HEK293 (cell line): ENCODE data around the gene PRIMPOL.

Experiments used
- KLF1 ChIP-seq: fragments of 450-650 bp; formaldehyde crosslinking; IDR thresholded peaks from 2 replicates; pipeline ENCODE4 v1.5.1; 2016; ENCODE audit warnings: missing biosample characterization, missing genetic modification characterization
- ZNF133 ChIP-seq: fragments of 450-650 bp; formaldehyde crosslinking; IDR thresholded peaks from 2 replicates; pipeline ENCODE4 v1.5.1; 2016; ENCODE audit warnings: missing biosample characterization, missing genetic modification characterization
- ZNF274 ChIP-seq, 2 experiments: fragments of 200-500 bp in 1 of 2; fragments of 450-650 bp in 1 of 2; sonication (Bioruptor generic) in 1 of 2; formaldehyde crosslinking in 1 of 2; IDR thresholded peaks; 2 replicates each; pipeline versions ENCODE4 v1.5.1 to v1.6.1; 2014 to 2016; ENCODE audit warnings: borderline replicate concordance in 1 of 2, inconsistent platforms in 1 of 2, low read length in 1 of 2, missing biosample characterization in 1 of 2, missing genetic modification characterization in 1 of 2
- ZNF558 ChIP-seq: fragments of 450-650 bp; formaldehyde crosslinking; IDR thresholded peaks from 2 replicates; pipeline ENCODE4 v1.5.1; 2016; ENCODE audit warnings: missing biosample characterization, missing genetic modification characterization
- TF ChIP-seq, protein P1 (sequence below): fragments of 450-650 bp; formaldehyde crosslinking; IDR thresholded peaks from 2 replicates; pipeline ENCODE4 v1.5.1; 2016; ENCODE audit warnings: missing biosample characterization, missing genetic modification characterization

GRCh38 chr4:184688447-184688846 lies 38.9 kb downstream of the PRIMPOL start:
- TF ChIP-seq ZNF558 (tag by site-specific recombination) (no peak), ZNF274 (IDR thresholded peaks at IDR 0.05; ENCODE audit: low read length) (no peak), ZNF274 (tag by site-specific recombination; IDR thresholded peaks at IDR 0.05; ENCODE audit: borderline replicate concordance) (no peak), KLF1 (tag by site-specific recombination) (no peak), ZNF133 (no peak)
- TF ChIP-seq, protein P1, sequence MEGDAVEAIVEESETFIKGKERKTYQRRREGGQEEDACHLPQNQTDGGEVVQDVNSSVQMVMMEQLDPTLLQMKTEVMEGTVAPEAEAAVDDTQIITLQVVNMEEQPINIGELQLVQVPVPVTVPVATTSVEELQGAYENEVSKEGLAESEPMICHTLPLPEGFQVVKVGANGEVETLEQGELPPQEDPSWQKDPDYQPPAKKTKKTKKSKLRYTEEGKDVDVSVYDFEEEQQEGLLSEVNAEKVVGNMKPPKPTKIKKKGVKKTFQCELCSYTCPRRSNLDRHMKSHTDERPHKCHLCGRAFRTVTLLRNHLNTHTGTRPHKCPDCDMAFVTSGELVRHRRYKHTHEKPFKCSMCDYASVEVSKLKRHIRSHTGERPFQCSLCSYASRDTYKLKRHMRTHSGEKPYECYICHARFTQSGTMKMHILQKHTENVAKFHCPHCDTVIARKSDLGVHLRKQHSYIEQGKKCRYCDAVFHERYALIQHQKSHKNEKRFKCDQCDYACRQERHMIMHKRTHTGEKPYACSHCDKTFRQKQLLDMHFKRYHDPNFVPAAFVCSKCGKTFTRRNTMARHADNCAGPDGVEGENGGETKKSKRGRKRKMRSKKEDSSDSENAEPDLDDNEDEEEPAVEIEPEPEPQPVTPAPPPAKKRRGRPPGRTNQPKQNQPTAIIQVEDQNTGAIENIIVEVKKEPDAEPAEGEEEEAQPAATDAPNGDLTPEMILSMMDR (tag by site-specific recombination) = no peak
